ENCODE data around the gene TMEM9. TPM values are rescaled to one million over a fixed set of nuclear protein-coding genes. Genes with fewer than 3 reads are reported as not detected.

The TMEM9 gene
- total RNA-seq, 1 donor from 2014 or later, result 109 TPM

DNA sequence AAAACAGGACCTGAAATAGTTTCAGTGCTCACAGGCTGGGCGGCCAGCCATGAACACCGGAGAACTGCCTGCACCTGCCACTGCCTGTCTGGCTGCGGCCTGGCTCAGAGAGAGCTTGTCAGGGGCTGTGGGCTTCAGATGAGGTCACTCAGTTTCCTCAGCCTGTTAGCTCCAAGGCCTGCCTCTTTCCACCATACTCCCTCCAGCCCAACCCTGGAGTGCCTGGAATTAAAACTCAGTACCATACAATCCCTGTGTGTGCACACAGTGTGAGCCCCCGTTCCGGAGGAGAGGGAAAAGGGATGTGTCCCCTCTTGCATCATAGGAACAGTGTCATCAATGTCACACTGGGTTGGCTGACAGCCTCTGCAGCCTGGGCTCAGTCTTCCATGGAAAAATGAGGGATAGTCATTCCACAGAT lies 58.2 kb downstream of the TMEM9 start:
- H3K4me3 Mint-ChIP-seq, result no peak overlapping the region
- H3F3A ChIP-seq (ENCODE audit: low read depth), result no peaks in the 10 kb centered on the region
- H3K36me3 ChIP-seq, result no peaks in the 10 kb centered on the region
- TF ChIP-seq, protein P1, sequence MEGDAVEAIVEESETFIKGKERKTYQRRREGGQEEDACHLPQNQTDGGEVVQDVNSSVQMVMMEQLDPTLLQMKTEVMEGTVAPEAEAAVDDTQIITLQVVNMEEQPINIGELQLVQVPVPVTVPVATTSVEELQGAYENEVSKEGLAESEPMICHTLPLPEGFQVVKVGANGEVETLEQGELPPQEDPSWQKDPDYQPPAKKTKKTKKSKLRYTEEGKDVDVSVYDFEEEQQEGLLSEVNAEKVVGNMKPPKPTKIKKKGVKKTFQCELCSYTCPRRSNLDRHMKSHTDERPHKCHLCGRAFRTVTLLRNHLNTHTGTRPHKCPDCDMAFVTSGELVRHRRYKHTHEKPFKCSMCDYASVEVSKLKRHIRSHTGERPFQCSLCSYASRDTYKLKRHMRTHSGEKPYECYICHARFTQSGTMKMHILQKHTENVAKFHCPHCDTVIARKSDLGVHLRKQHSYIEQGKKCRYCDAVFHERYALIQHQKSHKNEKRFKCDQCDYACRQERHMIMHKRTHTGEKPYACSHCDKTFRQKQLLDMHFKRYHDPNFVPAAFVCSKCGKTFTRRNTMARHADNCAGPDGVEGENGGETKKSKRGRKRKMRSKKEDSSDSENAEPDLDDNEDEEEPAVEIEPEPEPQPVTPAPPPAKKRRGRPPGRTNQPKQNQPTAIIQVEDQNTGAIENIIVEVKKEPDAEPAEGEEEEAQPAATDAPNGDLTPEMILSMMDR (IDR thresholded peaks at IDR 0.05), result no peak
- TF ChIP-seq EZH2phosphoT487 (IDR thresholded peaks at IDR 0.05), result no peak
- no peak for TF ChIP-seq EZH2 (IDR thresholded peaks at IDR 0.05)
- no peaks in the 10 kb centered on the region for H3K9me3 ChIP-seq (ENCODE audit: low read depth)
- H3K36me3 Mint-ChIP-seq, result no peaks in the 10 kb centered on the region
- H3K27me3 Mint-ChIP-seq (ENCODE audit: insufficient read depth, low read depth), result peaks cover 2% of the 10 kb centered on the region
- DNase-seq (ENCODE audit: low spot score), result no peak
- H3K9ac ChIP-seq, result no peak overlapping the region
- no peaks in the 10 kb centered on the region for H4K20me1 ChIP-seq (ENCODE audit: low read depth)
- no peak overlapping the region for H3K27ac ChIP-seq
- no peak overlapping the region for H3K4me2 ChIP-seq
- H3K4me1 Mint-ChIP-seq, result peaks cover 71% of the 10 kb centered on the region
- peaks cover 20% of the 10 kb centered on the region for H3K4me1 ChIP-seq
- H3K27me3 ChIP-seq, result no peaks in the 10 kb centered on the region
- no peaks in the 10 kb centered on the region for H3K9me3 Mint-ChIP-seq
- no peak overlapping the region for H3K4me3 ChIP-seq
- H3K79me2 ChIP-seq (ENCODE audit: low read depth), result no peaks in the 10 kb centered on the region
- no peak overlapping the region for H2AFZ ChIP-seq (replicated peaks)
- peak overlapping the region; percentile 93 for H3K27ac Mint-ChIP-seq

GRCh38 chr1:201095581-201095980 lies 58.7 kb downstream of the TMEM9 start:
- Histone ChIP-seq H3K27ac (no peak overlapping the region), H3K9me3 (ENCODE audit: low read depth) (no peaks in the 10 kb centered on the region), H3K27me3 (no peaks in the 10 kb centered on the region), H3K36me3 (no peaks in the 10 kb centered on the region), H3K79me2 (ENCODE audit: low read depth) (no peaks in the 10 kb centered on the region), H3K4me2 (no peak overlapping the region), H3K4me3 (no peak overlapping the region), H3F3A (ENCODE audit: low read depth) (no peaks in the 10 kb centered on the region), H3K9ac (no peak overlapping the region), H3K4me1 (peaks cover 19% of the 10 kb centered on the region), H4K20me1 (ENCODE audit: low read depth) (no peaks in the 10 kb centered on the region), H2AFZ (replicated peaks) (no peak overlapping the region)
- no peak overlapping the region for H3K4me3 Mint-ChIP-seq
- peaks cover 70% of the 10 kb centered on the region for H3K4me1 Mint-ChIP-seq
- H3K9me3 Mint-ChIP-seq, result no peaks in the 10 kb centered on the region
- H3K36me3 Mint-ChIP-seq, result no peaks in the 10 kb centered on the region
- DNase-seq (ENCODE audit: low spot score), result no peak
- TF ChIP-seq, protein P1 (IDR thresholded peaks at IDR 0.05), result no peak
- TF ChIP-seq EZH2phosphoT487 (IDR thresholded peaks at IDR 0.05) (no peak), EZH2 (IDR thresholded peaks at IDR 0.05) (no peak)
- H3K27ac Mint-ChIP-seq, result peak overlapping the region; percentile 93
- peaks cover 2% of the 10 kb centered on the region for H3K27me3 Mint-ChIP-seq (ENCODE audit: insufficient read depth, low read depth)

GRCh38 chr1:201094832-201095231 lies 59.4 kb downstream of the TMEM9 start:
- Mint-ChIP-seq H3K9me3 (no peaks in the 10 kb centered on the region), H3K27me3 (ENCODE audit: insufficient read depth, low read depth) (peaks cover 2% of the 10 kb centered on the region), H3K4me3 (no peak overlapping the region), H3K27ac (no peak overlapping the region), H3K36me3 (no peaks in the 10 kb centered on the region), H3K4me1 (peaks cover 74% of the 10 kb centered on the region)
- Histone ChIP-seq H3K4me2 (no peak overlapping the region), H3K9ac (no peak overlapping the region), H3F3A (ENCODE audit: low read depth) (peaks cover 3% of the 10 kb centered on the region), H3K4me3 (no peak overlapping the region), H3K79me2 (ENCODE audit: low read depth) (no peaks in the 10 kb centered on the region), H3K9me3 (ENCODE audit: low read depth) (no peaks in the 10 kb centered on the region), H3K36me3 (no peaks in the 10 kb centered on the region), H3K27me3 (no peaks in the 10 kb centered on the region), H2AFZ (replicated peaks) (no peak overlapping the region), H4K20me1 (ENCODE audit: low read depth) (no peaks in the 10 kb centered on the region), H3K27ac (no peak overlapping the region), H3K4me1 (peaks cover 17% of the 10 kb centered on the region)
- DNase-seq (ENCODE audit: low spot score), result no peak
- TF ChIP-seq EZH2phosphoT487 (IDR thresholded peaks at IDR 0.05), result no peak
- TF ChIP-seq, protein P1 (IDR thresholded peaks at IDR 0.05), result no peak
- no peak for TF ChIP-seq EZH2 (IDR thresholded peaks at IDR 0.05)

All from neural progenitor cell (in vitro differentiated cells).